ENCODE measurements around the gene NR3C1. TPM values are rescaled to one million over a fixed set of nuclear protein-coding genes. Genes with fewer than 3 reads are reported as not detected.
A peak's percentile ranks its signal among the peaks of the same experiment; 100 is the strongest.

Gene NR3C1
- total RNA-seq, 4 donors from 2014 or later: 29.7 to 79.2 (median 38.9) TPM

- Histone ChIP-seq H3K36me3 (no peaks in the 10 kb centered on the region), H3K27ac (peak overlapping the region in 1 of 4 donors; percentile 23), H3K4me1 (peaks cover 0 to 4% (median 0%) of the 10 kb centered on the region in 4 donors), H3K9me3 (no peaks in the 10 kb centered on the region), H3K4me3 (no peak overlapping the region), H3K27me3 (no peaks in the 10 kb centered on the region)
- DNase-seq: no peak
- TF ChIP-seq, protein P1, sequence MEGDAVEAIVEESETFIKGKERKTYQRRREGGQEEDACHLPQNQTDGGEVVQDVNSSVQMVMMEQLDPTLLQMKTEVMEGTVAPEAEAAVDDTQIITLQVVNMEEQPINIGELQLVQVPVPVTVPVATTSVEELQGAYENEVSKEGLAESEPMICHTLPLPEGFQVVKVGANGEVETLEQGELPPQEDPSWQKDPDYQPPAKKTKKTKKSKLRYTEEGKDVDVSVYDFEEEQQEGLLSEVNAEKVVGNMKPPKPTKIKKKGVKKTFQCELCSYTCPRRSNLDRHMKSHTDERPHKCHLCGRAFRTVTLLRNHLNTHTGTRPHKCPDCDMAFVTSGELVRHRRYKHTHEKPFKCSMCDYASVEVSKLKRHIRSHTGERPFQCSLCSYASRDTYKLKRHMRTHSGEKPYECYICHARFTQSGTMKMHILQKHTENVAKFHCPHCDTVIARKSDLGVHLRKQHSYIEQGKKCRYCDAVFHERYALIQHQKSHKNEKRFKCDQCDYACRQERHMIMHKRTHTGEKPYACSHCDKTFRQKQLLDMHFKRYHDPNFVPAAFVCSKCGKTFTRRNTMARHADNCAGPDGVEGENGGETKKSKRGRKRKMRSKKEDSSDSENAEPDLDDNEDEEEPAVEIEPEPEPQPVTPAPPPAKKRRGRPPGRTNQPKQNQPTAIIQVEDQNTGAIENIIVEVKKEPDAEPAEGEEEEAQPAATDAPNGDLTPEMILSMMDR (IDR thresholded peaks at IDR 0.05): no peak
- no peak for TF ChIP-seq POLR2A (IDR thresholded peaks at IDR 0.05)
Measured at GRCh38 chr5:143341807-143342570, 61.5 kb downstream of the NR3C1 start.

GRCh38 chr5:143340891-143341685, 62.4 kb downstream of the NR3C1 start:
- Histone ChIP-seq H3K27me3 (no peaks in the 10 kb centered on the region), H3K4me3 (no peak overlapping the region), H3K4me1 (peaks cover 0 to under 1% (median 0%) of the 10 kb centered on the region in 4 donors), H3K9me3 (no peaks in the 10 kb centered on the region), H3K27ac (peak overlapping the region in 1 of 4 donors; percentile 23), H3K36me3 (no peaks in the 10 kb centered on the region)
- no peak for DNase-seq
- TF ChIP-seq, protein P1 (IDR thresholded peaks at IDR 0.05): no peak
- TF ChIP-seq POLR2A (IDR thresholded peaks at IDR 0.05): no peak

DNA sequence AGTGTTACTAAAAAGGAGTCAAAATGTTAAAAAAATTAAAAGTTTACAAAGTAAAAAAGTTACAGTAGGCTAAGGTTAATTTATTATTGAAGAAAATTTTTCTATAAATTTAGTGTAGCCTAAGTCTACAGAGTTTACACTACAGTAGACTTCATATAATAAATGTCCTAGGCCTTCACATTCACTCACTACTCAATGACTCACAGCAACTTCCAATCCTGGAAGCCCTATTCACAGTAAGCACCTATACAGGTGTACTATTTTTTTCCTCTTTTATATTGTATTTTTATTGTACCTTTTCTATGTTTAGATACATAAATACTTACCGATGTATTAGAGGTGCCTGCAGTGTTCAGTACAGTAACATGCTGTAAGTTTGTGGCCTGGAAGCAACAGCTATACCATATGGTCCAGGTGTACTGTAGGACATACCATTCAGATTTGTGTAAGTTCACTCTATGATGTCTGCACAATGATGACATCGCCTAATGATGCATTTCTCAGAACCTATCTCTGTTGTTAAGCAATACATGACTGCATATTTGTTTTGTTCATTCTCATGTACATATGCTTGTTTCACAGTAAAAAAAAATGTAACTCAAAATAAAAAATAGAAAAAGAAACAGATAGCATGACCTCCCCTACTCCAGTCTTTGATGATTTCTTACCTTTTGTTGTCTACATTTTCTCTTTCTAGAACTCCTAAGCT, 64.7 kb downstream of the NR3C1 start:
- no peak overlapping the region for H3K27ac ChIP-seq
- H3K4me3 ChIP-seq: no peak overlapping the region
- no peak for DNase-seq

GRCh38 chr5:143337946-143338345, 65.5 kb downstream of the NR3C1 start:
- no peak for TF ChIP-seq POLR2A (IDR thresholded peaks at IDR 0.05)
- TF ChIP-seq, protein P1 (IDR thresholded peaks at IDR 0.05): no peak
- H3K4me1 ChIP-seq: no peaks in the 10 kb centered on the region
- H3K9me3 ChIP-seq: no peaks in the 10 kb centered on the region
- no peak overlapping the region for H3K27ac ChIP-seq
- no peak for DNase-seq
- H3K27me3 ChIP-seq: no peaks in the 10 kb centered on the region
- no peak overlapping the region for H3K4me3 ChIP-seq
- no peaks in the 10 kb centered on the region for H3K36me3 ChIP-seq

More for the DNA sequence above, 64.7 kb downstream of the NR3C1 start:
- Histone ChIP-seq H3K27me3 (no peaks in the 10 kb centered on the region), H3K36me3 (no peaks in the 10 kb centered on the region), H3K4me1 (no peaks in the 10 kb centered on the region), H3K9me3 (no peaks in the 10 kb centered on the region)
- no peak for TF ChIP-seq POLR2A (IDR thresholded peaks at IDR 0.05)
- TF ChIP-seq, protein P1 (IDR thresholded peaks at IDR 0.05): no peak

DNA sequence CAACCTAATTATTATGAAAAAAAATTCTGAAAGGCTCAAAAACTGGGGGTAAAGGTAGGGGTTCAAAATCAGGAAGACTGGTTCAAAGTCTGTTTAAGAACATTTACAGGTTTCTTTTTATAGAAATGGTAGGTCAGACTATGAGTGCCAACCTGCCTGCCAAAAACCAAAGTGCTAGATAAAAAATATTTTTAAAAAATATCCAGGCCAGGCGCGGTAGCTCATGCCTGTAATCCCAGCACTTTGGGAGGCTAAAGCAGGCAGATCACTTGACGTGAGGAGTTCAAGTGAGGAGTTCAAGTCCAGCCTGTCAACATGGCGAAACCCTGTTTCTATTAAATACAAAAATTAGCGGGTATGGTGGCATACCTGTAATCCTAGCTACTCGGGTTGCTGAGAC, 67.0 kb downstream of the NR3C1 start:
- Histone ChIP-seq H3K9me3 (no peaks in the 10 kb centered on the region), H3K36me3 (no peaks in the 10 kb centered on the region), H3K27ac (no peak overlapping the region), H3K4me3 (no peak overlapping the region), H3K4me1 (no peaks in the 10 kb centered on the region), H3K27me3 (no peaks in the 10 kb centered on the region)
- TF ChIP-seq, protein P1 (IDR thresholded peaks at IDR 0.05): no peak
- no peak for TF ChIP-seq POLR2A (IDR thresholded peaks at IDR 0.05)
- no peak for DNase-seq
